Measurements from ENCODE around the gene NTRK2.

The NTRK2 gene

DNA sequence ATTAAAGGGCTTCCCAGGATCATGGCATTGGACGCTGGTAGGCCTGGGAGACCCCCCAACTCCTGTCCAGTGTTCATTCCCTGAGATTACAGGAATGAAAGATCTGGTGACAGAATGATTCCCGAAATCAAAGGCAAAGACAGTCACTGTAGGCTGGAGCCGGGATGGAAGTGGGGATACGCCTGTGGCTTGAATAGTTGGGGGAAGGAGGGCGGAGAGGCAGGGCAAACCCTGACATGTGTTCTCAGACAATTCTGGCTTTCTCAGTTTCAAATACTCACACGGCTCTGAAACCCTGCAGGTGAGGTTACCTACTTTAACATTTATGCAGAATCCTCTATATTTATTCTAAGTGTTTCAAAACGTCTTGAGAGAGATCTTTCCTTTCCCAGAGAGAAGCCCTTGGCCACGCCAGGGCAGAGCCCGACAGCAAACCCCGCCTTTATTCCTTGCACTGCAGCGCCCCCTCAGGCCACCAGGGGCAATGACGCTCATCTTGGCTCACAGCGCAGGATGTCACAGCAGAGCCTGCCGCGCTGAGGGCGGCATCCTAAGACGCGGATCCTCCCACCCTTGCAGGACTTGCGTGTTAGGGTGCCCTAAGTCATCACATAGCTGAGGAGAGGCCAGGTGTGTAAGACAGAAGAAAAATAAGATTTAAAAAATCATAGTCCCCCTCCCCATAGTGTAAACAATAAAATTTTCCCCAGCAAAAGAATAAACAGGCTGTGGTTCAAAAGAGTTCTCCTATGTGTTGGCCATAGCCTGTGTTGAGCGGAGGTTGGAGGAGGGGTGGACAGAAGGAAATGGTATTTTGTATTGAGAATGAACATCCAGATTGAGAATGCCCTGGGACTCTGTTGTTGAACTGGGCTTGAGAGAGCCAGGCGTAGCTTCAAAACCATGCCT, 284.5 kb downstream of the NTRK2 start:
- ChIA-PET CTCF (interaction anchor here (0.6 to 2.1 kb wide), 15 partner anchors 10 to 656 kb away, joined by 3 to 8 read pairs (median 4); no protein-coding TSS in a partner anchor), POLR2A (no interaction called here)
- DNase-seq (ENCODE audit: extremely low spot score) = peak; percentile 84
- TF ChIP-seq, protein P1, sequence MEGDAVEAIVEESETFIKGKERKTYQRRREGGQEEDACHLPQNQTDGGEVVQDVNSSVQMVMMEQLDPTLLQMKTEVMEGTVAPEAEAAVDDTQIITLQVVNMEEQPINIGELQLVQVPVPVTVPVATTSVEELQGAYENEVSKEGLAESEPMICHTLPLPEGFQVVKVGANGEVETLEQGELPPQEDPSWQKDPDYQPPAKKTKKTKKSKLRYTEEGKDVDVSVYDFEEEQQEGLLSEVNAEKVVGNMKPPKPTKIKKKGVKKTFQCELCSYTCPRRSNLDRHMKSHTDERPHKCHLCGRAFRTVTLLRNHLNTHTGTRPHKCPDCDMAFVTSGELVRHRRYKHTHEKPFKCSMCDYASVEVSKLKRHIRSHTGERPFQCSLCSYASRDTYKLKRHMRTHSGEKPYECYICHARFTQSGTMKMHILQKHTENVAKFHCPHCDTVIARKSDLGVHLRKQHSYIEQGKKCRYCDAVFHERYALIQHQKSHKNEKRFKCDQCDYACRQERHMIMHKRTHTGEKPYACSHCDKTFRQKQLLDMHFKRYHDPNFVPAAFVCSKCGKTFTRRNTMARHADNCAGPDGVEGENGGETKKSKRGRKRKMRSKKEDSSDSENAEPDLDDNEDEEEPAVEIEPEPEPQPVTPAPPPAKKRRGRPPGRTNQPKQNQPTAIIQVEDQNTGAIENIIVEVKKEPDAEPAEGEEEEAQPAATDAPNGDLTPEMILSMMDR (IDR thresholded peaks at IDR 0.05; ENCODE audit: control extremely low read depth, extremely low read depth, low read depth, missing control alignments) = peak; percentile 87

DNA sequence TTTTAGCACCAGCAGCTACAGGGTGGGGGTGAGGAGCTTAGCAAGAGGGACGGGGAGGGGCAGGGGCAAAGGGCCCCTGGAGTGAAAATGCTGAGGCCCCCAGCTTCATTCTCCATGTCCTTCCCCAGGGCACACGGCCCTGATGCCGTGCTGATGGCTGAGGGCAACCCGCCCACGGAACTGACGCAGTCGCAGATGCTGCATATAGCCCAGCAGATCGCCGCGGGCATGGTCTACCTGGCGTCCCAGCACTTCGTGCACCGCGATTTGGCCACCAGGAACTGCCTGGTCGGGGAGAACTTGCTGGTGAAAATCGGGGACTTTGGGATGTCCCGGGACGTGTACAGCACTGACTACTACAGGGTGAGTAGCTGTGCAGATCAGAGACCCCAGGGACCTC, 285.6 kb downstream of the NTRK2 start:
- no peak for DNase-seq (ENCODE audit: extremely low spot score)
- ChIA-PET CTCF (interaction anchor here (0.8 to 2.1 kb wide), 13 partner anchors 11 to 655 kb away, joined by 3 to 8 read pairs (median 4); no protein-coding TSS in a partner anchor), POLR2A (no interaction called here)
- TF ChIP-seq, protein P1 (IDR thresholded peaks at IDR 0.05; ENCODE audit: control extremely low read depth, extremely low read depth, low read depth, missing control alignments) = no peak

DNA sequence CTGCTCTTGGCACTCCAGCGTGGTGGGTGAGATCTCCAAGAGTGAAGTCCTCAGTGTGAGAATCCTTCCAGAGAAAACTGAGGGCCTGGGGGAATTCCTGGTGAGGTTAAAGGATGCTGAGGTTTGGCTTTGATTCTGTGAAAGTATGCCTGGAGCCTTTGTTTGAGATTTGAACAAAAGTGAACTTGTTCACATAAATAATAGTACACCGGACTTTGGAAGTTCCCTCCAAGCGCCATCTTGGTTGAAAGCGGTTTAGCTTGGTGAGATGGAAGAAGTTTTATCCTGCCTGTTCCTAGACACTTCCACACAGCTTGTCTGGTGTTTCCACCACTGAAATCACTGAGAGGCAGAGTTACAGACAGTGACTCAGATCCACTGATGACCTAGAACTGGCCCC, 286.4 kb downstream of the NTRK2 start:
- no peak for DNase-seq (ENCODE audit: extremely low spot score)
- TF ChIP-seq, protein P1 (IDR thresholded peaks at IDR 0.05; ENCODE audit: control extremely low read depth, extremely low read depth, low read depth, missing control alignments) = no peak
- ChIA-PET POLR2A (no interaction called here), CTCF (interaction anchor here (1.8 to 2.1 kb wide), 3 partner anchors 19 to 559 kb away, joined by 4 to 8 read pairs (median 6); no protein-coding TSS in a partner anchor)

DNA sequence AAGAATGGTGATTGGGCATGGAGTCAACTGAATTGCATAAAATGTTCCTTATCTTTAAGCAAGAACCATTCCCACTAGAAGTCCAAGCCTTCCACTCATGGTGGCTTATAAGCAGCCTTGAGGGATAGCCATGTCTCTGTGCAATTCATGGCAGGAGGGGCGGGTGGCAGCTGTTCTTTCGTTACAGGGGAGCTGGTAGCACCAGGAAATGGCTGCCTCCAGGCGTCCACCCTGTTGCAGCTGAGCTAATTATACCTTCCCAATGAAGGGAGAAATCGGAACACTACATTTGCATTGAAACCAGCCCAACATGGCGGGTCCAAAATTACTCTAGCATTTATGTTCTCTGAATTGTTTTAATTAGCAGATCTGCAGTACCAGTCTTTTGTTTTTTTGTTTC, 289.8 kb downstream of the NTRK2 start:
- ChIA-PET CTCF (interaction anchor here (1.0 kb wide), 1 partner anchor 9 kb away, joined by 3 read pairs; no protein-coding TSS in a partner anchor), POLR2A (no interaction called here)
- TF ChIP-seq, protein P1 (IDR thresholded peaks at IDR 0.05; ENCODE audit: control extremely low read depth, extremely low read depth, low read depth, missing control alignments) = no peak
- DNase-seq (ENCODE audit: extremely low spot score) = no peak

DNA sequence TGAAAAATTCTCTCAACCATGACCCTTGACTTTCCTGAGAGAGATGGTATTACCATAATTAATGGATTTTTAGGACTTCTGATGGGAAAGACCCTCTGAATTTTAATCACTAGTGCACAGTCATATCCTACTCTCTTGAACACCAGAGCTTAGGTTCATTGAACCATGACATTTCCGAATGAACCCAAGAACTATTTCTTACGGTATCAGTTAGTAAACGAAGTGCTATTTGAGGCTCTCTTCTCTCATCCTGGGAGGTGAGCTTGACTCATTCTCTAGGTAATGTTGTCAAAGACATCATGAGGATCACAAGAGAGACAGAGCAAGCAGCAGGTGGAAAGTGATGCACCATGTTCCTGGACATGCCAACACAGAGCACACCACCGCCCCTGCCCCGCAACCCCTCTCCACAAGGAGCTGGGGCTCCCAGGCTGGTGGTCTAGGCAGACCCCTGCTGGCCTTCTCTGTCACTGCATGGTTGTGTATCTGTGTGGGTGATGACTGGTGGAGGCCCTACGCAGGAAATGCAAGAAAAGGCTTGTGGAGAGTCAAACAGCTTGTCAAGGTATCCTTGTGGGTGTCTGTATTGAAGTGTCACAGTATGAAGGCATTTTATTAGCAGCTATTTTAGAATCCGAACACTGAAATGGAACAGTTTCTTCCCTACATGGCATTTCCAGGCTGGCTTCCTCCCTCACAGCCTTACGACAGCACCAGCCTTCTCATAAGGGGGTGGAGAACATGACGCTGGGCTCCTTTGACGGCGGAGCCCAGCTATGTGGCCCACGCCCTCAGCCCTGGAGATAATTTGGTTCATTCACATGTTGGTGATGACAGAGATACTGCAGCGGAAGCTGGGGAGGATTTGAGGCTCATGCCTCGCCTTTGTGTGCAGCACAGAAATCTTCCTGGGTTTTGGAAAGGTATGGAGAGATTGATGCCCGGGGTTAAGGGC, 297.6 kb downstream of the NTRK2 start:
- TF ChIP-seq, protein P1 (IDR thresholded peaks at IDR 0.05; ENCODE audit: control extremely low read depth, extremely low read depth, low read depth, missing control alignments) = peak; percentile 15
- DNase-seq (ENCODE audit: extremely low spot score) = no peak
- ChIA-PET POLR2A (no interaction called here), CTCF (interaction anchor here (0.7 to 2.6 kb wide), 7 partner anchors 10 to 570 kb away, joined by 3 to 7 read pairs (median 6); no protein-coding TSS in a partner anchor)

DNA sequence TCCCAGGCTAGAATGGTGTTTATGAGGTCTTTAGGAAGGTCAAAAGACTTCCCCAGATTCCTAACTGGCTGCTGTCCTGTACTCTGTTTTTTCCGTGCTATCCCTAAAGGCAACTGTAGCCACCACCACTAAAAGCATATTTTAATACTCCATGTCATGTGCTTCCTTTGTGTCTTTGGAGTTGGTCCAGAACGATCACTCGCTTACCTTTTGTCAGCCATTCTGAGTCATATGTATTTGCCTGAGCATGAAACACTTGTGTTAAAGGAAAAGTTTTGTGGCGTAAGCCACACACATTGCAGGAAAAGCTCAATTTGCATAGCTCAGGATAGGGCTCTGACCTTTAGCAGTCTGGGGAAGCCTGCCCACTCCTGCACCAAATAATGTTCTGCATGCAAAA, 299.6 kb downstream of the NTRK2 start:
- TF ChIP-seq, protein P1 (IDR thresholded peaks at IDR 0.05; ENCODE audit: control extremely low read depth, extremely low read depth, low read depth, missing control alignments) = no peak
- ChIA-PET POLR2A (no interaction called here), CTCF (no interaction called here)
- DNase-seq (ENCODE audit: extremely low spot score) = no peak

Data from GM10248 (cell line).